ENCODE data around the gene UTP11. TPM values are rescaled to one million over a fixed set of nuclear protein-coding genes. Genes with fewer than 3 reads are reported as not detected.

The UTP11 gene
- total RNA-seq, 4 donors from 2014 or later, result 32.1 to 48.5 (median 39.5) TPM

- H3K4me3 ChIP-seq, result peak overlapping the region; percentile 78
- H3K9me3 ChIP-seq, result no peaks in the 10 kb centered on the region
- peak in 1 of 3 donors; percentile 22 for TF ChIP-seq POLR2AphosphoS5 (IDR thresholded peaks at IDR 0.05)
- TF ChIP-seq POLR2A (IDR thresholded peaks at IDR 0.05), result no peak
- TF ChIP-seq EP300 (IDR thresholded peaks at IDR 0.05), result no peak
- TF ChIP-seq, protein P1, sequence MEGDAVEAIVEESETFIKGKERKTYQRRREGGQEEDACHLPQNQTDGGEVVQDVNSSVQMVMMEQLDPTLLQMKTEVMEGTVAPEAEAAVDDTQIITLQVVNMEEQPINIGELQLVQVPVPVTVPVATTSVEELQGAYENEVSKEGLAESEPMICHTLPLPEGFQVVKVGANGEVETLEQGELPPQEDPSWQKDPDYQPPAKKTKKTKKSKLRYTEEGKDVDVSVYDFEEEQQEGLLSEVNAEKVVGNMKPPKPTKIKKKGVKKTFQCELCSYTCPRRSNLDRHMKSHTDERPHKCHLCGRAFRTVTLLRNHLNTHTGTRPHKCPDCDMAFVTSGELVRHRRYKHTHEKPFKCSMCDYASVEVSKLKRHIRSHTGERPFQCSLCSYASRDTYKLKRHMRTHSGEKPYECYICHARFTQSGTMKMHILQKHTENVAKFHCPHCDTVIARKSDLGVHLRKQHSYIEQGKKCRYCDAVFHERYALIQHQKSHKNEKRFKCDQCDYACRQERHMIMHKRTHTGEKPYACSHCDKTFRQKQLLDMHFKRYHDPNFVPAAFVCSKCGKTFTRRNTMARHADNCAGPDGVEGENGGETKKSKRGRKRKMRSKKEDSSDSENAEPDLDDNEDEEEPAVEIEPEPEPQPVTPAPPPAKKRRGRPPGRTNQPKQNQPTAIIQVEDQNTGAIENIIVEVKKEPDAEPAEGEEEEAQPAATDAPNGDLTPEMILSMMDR (IDR thresholded peaks at IDR 0.05), result peak in 1 of 2 donors; percentile 9
- peak; percentile 88 to 91 for DNase-seq (ENCODE audit: low spot score in 2 of 2)
- no peaks in the 10 kb centered on the region for H3K36me3 ChIP-seq
- peaks cover 65% of the 10 kb centered on the region for H3K4me1 ChIP-seq
- 8% methylated on average over 5 of the region's 99 CpGs for WGBS
- peaks cover 42% of the 10 kb centered on the region for H3K27me3 ChIP-seq
- peak overlapping the region; percentile 71 for H3K27ac ChIP-seq
Observed at GRCh38 chr1:38046884-38047602, 34.5 kb downstream of the UTP11 start.

DNA sequence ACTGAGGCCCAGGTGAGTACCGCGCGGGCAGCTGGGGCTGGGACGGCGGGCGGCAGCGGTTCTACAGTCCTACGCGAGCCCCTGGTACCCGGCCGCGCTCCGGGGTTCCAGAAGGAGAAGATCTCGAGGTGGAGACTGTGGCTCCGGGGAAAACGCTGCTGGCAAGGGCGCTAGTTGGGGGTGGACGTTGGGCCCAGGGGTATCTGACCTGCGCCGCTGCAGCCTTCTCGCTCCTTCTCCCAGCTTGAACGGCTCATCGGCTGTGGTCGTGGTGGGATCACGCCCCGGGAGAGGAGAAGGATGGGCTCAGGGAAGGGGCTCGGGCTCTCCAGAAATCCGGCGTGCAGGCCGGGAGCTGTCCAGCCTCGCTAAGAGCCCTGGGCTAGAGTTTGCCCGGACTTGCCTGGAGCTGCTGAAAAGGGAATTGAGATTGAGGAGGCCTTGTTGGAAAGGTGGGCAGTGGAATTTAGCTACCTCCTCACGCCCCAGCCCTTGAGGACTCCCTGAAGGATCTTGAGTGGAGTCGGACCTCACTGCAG is 35.1 kb downstream of the UTP11 start:
- WGBS, result 16% methylated on average over 12 of the region's 34 CpGs
- H3K9me3 ChIP-seq, result no peaks in the 10 kb centered on the region
- DNase-seq (ENCODE audit: low spot score in 2 of 2), result no peak
- peaks cover 63% of the 10 kb centered on the region for H3K4me1 ChIP-seq
- H3K36me3 ChIP-seq, result no peaks in the 10 kb centered on the region
- peaks cover 35% of the 10 kb centered on the region for H3K27me3 ChIP-seq
- peak overlapping the region; percentile 78 for H3K4me3 ChIP-seq
- peak overlapping the region; percentile 71 for H3K27ac ChIP-seq
- TF ChIP-seq EP300 (IDR thresholded peaks at IDR 0.05) (no peak), POLR2A (IDR thresholded peaks at IDR 0.05) (no peak)

DNA sequence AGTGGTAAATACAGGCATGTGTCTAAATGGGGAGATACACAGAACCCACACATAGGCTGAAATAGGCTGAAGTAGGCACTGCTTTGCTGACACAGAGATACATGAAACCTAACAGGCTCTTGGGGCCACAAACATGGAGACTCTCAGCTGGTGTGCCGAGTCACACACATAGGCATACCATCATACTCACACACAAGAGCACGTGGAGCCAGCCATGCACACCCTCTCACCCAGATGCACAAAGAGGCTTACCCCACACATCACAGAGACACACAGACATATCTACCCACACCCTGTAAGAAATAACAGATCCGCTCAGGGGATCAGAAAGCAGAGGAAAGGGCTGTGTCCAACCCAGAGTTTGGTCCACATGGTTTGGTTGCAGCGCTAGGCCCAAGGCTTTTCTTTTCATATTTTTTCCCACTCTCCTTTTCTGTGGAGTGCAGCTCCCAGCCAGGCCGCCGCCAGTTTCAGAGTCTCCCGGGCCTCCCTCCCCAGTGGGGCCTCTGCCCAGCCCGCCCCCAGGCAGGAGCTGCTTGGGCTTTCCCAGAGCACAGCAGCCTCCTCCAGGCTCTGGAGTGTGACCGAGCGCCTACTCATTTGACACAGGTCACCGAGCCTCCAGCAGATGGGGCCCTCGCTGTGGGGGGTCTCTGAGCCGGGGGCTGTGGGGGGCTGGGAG is 38.0 kb downstream of the UTP11 start:
- no peak for DNase-seq (ENCODE audit: low spot score in 2 of 2)
- Histone ChIP-seq H3K4me1 (peaks cover 52% of the 10 kb centered on the region), H3K27me3 (peaks cover 16% of the 10 kb centered on the region), H3K27ac (no peak overlapping the region), H3K4me3 (no peak overlapping the region), H3K9me3 (no peaks in the 10 kb centered on the region), H3K36me3 (no peaks in the 10 kb centered on the region)
- WGBS, result 46% methylated on average over 9 of the region's 13 CpGs
- TF ChIP-seq, protein P1 (IDR thresholded peaks at IDR 0.05), result no peak
- no peak for TF ChIP-seq POLR2AphosphoS5 (IDR thresholded peaks at IDR 0.05)
- no peak for TF ChIP-seq EP300 (IDR thresholded peaks at IDR 0.05)
- TF ChIP-seq POLR2A (IDR thresholded peaks at IDR 0.05), result no peak

GRCh38 chr1:38051079-38051543 is 38.6 kb downstream of the UTP11 start:
- no peaks in the 10 kb centered on the region for H3K36me3 ChIP-seq
- H3K27ac ChIP-seq, result no peak overlapping the region
- no peaks in the 10 kb centered on the region for H3K9me3 ChIP-seq
- H3K27me3 ChIP-seq, result peaks cover 10% of the 10 kb centered on the region
- WGBS, result 59% methylated on average over 7 of the region's 9 CpGs
- no peak for DNase-seq (ENCODE audit: low spot score in 2 of 2)
- H3K4me1 ChIP-seq, result peaks cover 46% of the 10 kb centered on the region
- no peak overlapping the region for H3K4me3 ChIP-seq
- TF ChIP-seq POLR2AphosphoS5 (IDR thresholded peaks at IDR 0.05) (no peak), EP300 (IDR thresholded peaks at IDR 0.05) (no peak), POLR2A (IDR thresholded peaks at IDR 0.05) (no peak)
- TF ChIP-seq, protein P1 (IDR thresholded peaks at IDR 0.05), result no peak

- WGBS, result 31% methylated on average over 3 of the region's 3 CpGs
- H3K27ac ChIP-seq, result no peak overlapping the region
- no peaks in the 10 kb centered on the region for H3K9me3 ChIP-seq
- no peak overlapping the region for H3K4me3 ChIP-seq
- H3K4me1 ChIP-seq, result peaks cover 36% of the 10 kb centered on the region
- no peak for DNase-seq (ENCODE audit: low spot score in 2 of 2)
- H3K36me3 ChIP-seq, result no peaks in the 10 kb centered on the region
- H3K27me3 ChIP-seq, result peaks cover 9% of the 10 kb centered on the region
- TF ChIP-seq POLR2A (IDR thresholded peaks at IDR 0.05) (no peak), POLR2AphosphoS5 (IDR thresholded peaks at IDR 0.05) (no peak), EP300 (IDR thresholded peaks at IDR 0.05) (no peak)
- TF ChIP-seq, protein P1 (IDR thresholded peaks at IDR 0.05), result no peak
Observed at GRCh38 chr1:38052750-38053415, 40.3 kb downstream of the UTP11 start.
